Activated B cell treated with CpG ODN at 0.5 μM for 24 hours (primary cell): ENCODE measurements around the gene SNX10. TPM values are rescaled to one million over a fixed set of nuclear protein-coding genes. Genes with fewer than 3 reads are reported as not detected.

Experiments
- ATAC-seq: fragments of 200-7000 bp; cut with Tn5 transposase; one replicate; pipeline ENCODE4 v1.10.0; 2021; ENCODE audit warnings: low read depth, mild to moderate bottlenecking, moderate library complexity
- CTCF ChIA-PET: fragments of 350-600 bp; sonication (Branson Sonifier 250); formaldehyde crosslinking; loops from one replicate; lab custom pipeline; 2021; ENCODE audit warnings: antibody characterized with exemption; lab: Charles Lee
- POLR2A ChIA-PET: fragments of 350-600 bp; sonication (Branson Sonifier 250); formaldehyde crosslinking; loops from one replicate; lab custom pipeline; 2021; ENCODE audit warnings: antibody characterized with exemption; lab: Charles Lee
- DNase-seq: peaks from one replicate; pipeline ENCODE4 v3.0.0; 2022
- H3K27ac Mint-ChIP-seq: one replicate; pipeline ENCODE4 v1.8.0; 2020; ENCODE audit warnings: mixed read lengths
- H3K27me3 Mint-ChIP-seq: one replicate; pipeline ENCODE4 v1.8.0; 2021; ENCODE audit warnings: mixed read lengths
- H3K36me3 Mint-ChIP-seq: one replicate; pipeline ENCODE4 v1.8.0; 2021; ENCODE audit warnings: low read depth, mixed read lengths
- H3K4me1 Mint-ChIP-seq: one replicate; pipeline ENCODE4 v1.8.0; 2021; ENCODE audit warnings: mixed read lengths
- H3K4me3 Mint-ChIP-seq: one replicate; pipeline ENCODE4 v1.8.0; 2020; ENCODE audit warnings: mild to moderate bottlenecking, mixed read lengths
- H3K9me3 Mint-ChIP-seq: one replicate; pipeline ENCODE4 v1.8.0; 2020; ENCODE audit warnings: mixed read lengths
- intact Hi-C: fragments of 100-400 bp; cut with micrococcal nuclease; formaldehyde crosslinking; loops from one replicate; pipeline ENCODE4 v1.15.1; 2024
- total RNA-seq: library from RNA; stranded (reverse); gene quantifications from 2 replicates; pipeline ENCODE4 v1.2.3, GENCODE V29; 2022
- TF ChIP-seq, protein P1 (sequence below): fragments of 200-600 bp; IDR thresholded peaks from one replicate; pipeline ENCODE4 v1.8.0; 2022; ENCODE audit warnings: antibody characterized with exemption, mild to moderate bottlenecking

The SNX10 gene
- total RNA-seq, 1 donor from 2014 or later: 32.3 TPM

DNA sequence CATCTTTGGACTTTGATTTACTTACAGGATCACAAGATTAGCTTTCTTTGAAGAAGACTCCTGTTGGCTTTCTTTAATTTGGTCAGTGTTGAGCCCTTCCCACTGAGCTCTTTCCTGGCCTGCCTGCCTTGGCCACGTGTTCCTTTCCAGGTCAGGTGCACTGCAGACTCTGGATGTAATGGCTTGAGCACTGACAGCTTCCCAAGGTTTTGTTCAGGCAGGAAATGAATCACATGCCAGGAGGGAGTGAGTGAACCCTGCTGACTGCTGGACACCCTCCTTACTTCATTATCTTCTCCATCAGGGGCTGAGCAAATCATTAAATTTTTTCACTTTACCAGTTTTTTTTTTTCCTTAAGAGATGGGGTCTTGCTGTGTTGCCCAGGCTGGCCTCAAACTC lies 29.8 kb downstream of the SNX10 start:
- DNase-seq (no peak), ATAC-seq (no peak)
- H3K9me3 Mint-ChIP-seq: no peaks in the 10 kb centered on the region
- TF ChIP-seq, protein P1, sequence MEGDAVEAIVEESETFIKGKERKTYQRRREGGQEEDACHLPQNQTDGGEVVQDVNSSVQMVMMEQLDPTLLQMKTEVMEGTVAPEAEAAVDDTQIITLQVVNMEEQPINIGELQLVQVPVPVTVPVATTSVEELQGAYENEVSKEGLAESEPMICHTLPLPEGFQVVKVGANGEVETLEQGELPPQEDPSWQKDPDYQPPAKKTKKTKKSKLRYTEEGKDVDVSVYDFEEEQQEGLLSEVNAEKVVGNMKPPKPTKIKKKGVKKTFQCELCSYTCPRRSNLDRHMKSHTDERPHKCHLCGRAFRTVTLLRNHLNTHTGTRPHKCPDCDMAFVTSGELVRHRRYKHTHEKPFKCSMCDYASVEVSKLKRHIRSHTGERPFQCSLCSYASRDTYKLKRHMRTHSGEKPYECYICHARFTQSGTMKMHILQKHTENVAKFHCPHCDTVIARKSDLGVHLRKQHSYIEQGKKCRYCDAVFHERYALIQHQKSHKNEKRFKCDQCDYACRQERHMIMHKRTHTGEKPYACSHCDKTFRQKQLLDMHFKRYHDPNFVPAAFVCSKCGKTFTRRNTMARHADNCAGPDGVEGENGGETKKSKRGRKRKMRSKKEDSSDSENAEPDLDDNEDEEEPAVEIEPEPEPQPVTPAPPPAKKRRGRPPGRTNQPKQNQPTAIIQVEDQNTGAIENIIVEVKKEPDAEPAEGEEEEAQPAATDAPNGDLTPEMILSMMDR: no peak
- POLR2A ChIA-PET: interaction anchor here (0.5 to 0.7 kb wide), 2 partner anchors 116 to 127 kb away, joined by 3 to 4 read pairs; no protein-coding TSS in a partner anchor
- peak overlapping the region; percentile 50 for H3K27ac Mint-ChIP-seq
- H3K4me3 Mint-ChIP-seq: no peak overlapping the region
- peaks cover 38% of the 10 kb centered on the region for H3K36me3 Mint-ChIP-seq
- CTCF ChIA-PET: interaction anchor here (0.7 kb wide), 1 partner anchor 360 kb away, joined by 3 read pairs; no protein-coding TSS in a partner anchor
- peaks cover 50% of the 10 kb centered on the region for H3K4me1 Mint-ChIP-seq
- intact Hi-C loops: no loop called here
- H3K27me3 Mint-ChIP-seq: no peaks in the 10 kb centered on the region

DNA sequence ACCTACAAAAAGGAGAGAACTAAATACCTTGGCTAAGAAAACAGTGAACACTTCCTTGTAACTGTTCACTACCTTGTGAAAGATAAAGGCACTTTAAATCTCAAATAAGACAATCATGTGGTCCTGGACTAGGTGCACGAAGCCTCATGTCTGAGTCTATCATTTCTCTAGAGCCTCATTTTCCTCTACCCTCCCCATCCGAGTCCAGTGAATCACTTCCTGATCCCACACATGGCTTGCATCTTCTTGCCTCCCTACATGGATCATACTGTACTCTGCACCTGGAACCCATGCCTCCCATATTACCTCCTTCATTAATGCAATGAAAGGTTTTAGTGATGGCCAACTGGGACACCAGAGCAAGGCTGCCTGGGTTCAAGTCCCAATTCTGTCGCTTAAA lies 34.5 kb downstream of the SNX10 start:
- ATAC-seq (no peak), DNase-seq (no peak)
- intact Hi-C loops: no loop called here
- Mint-ChIP-seq H3K36me3 (peaks cover 22% of the 10 kb centered on the region), H3K4me1 (peaks cover 56% of the 10 kb centered on the region), H3K27me3 (no peaks in the 10 kb centered on the region), H3K4me3 (no peak overlapping the region), H3K27ac (no peak overlapping the region), H3K9me3 (no peaks in the 10 kb centered on the region)
- TF ChIP-seq, protein P1: no peak
- CTCF ChIA-PET: interaction anchor here (1.1 kb wide), 1 partner anchor 43 kb away, joined by 3 read pairs; no protein-coding TSS in a partner anchor
- POLR2A ChIA-PET: no interaction called here

GRCh38 chr7:26328498-26329390 lies 37.1 kb downstream of the SNX10 start:
- H3K4me3 Mint-ChIP-seq: peak overlapping the region; percentile 74
- H3K27ac Mint-ChIP-seq: peak overlapping the region; percentile 95
- H3K4me1 Mint-ChIP-seq: peaks cover 67% of the 10 kb centered on the region
- intact Hi-C loops: loop anchor here (1.0 kb wide), 3 partner anchors 9 to 14 kb away; no protein-coding TSS in a partner anchor
- no peaks in the 10 kb centered on the region for H3K27me3 Mint-ChIP-seq
- TF ChIP-seq, protein P1: no peak
- no peak for DNase-seq
- no peaks in the 10 kb centered on the region for H3K9me3 Mint-ChIP-seq
- ChIA-PET POLR2A (interaction anchor here (0.6 kb wide), 2 partner anchors 16 to 31 kb away, joined by 3 to 6 read pairs; no protein-coding TSS in a partner anchor), CTCF (interaction anchor here (1.2 to 1.6 kb wide), 2 partner anchors 11 to 36 kb away, joined by 3 to 7 read pairs; no protein-coding TSS in a partner anchor)
- peak; percentile 40 for ATAC-seq
- peaks cover 9% of the 10 kb centered on the region for H3K36me3 Mint-ChIP-seq

DNA sequence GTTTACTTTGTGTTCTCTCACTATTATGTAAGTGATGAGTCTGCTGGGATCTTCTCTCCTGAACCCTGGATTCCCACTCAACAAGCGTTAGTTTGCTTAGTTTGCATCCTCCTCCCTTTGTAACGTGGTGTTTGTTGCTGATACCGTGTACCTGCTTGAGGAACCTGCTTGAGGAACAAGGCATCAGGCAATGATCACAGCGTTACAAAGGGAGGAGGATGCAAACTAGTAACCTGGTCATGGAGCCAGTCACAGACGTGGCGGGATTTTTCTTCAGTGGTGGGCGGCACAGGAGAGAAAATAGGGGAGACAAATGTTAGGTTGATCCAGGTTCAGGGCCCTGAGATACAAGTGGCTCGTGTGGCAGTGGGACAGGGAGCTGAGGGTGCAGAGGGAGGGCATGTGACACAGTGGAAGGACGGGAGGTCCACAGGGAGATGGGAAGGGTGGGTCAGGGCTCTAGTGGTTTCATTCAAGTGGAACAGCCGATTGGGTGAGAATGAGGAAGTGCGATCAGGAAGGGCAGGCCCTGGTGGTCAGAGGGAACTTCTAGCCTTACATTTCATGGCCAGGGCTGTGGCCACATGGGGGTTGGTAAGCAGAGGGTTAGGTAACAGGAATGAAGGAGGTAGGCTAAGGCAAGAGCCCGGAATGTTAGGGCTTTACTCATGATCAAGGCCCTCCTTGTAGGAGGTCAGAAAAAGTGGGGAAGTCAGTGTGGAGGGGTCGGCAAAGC lies 38.0 kb downstream of the SNX10 start:
- no peaks in the 10 kb centered on the region for H3K9me3 Mint-ChIP-seq
- peaks cover 8% of the 10 kb centered on the region for H3K36me3 Mint-ChIP-seq
- DNase-seq (peak; percentile 30), ATAC-seq (peak; percentile 76)
- CTCF ChIA-PET: interaction anchor here (1.2 to 1.6 kb wide), 2 partner anchors 12 to 35 kb away, joined by 3 to 7 read pairs; no protein-coding TSS in a partner anchor
- H3K27ac Mint-ChIP-seq: peak overlapping the region; percentile 95
- POLR2A ChIA-PET: interaction anchor here (0.6 to 1.2 kb wide), 3 partner anchors 15 to 136 kb away, joined by 3 to 6 read pairs (median 3); no protein-coding TSS in a partner anchor
- peaks cover 76% of the 10 kb centered on the region for H3K4me1 Mint-ChIP-seq
- H3K27me3 Mint-ChIP-seq: no peaks in the 10 kb centered on the region
- H3K4me3 Mint-ChIP-seq: peak overlapping the region; percentile 74
- intact Hi-C loops: loop anchor here (1.0 kb wide), 3 partner anchors 8 to 15 kb away; no protein-coding TSS in a partner anchor
- TF ChIP-seq, protein P1: no peak
